NB4 (cell line): ENCODE data around the gene ZBTB4.
A peak's percentile ranks its signal among the peaks of the same experiment; 100 is the strongest.

ENCODE experiments used
- DNase-seq: peaks from one replicate; pipeline ENCODE4 v3.0.0; 2010; ENCODE audit warnings: low read depth
- H3K4me3 ChIP-seq: one replicate; pipeline ENCODE4 v1.5.1; 2011; ENCODE audit warnings: mild to moderate bottlenecking, low read depth, low read length, moderate library complexity
- CTCF ChIP-seq: IDR thresholded peaks from one replicate; pipeline ENCODE4 v1.5.1; 2012; ENCODE audit warnings: low read depth, low read length
- MYC ChIP-seq: IDR thresholded peaks from 2 replicates; pipeline ENCODE4 v1.6.1; 2011; ENCODE audit warnings: low read depth, low read length
- POLR2A ChIP-seq: IDR thresholded peaks from 2 replicates; pipeline ENCODE4 v1.6.1; 2011; ENCODE audit warnings: mild to moderate bottlenecking; ENCODE audit not compliant: insufficient read length; ENCODE audit errors: extremely low read depth
- TF ChIP-seq, protein P1 (sequence below): IDR thresholded peaks from 2 replicates; pipeline ENCODE4 v1.6.1; 2011; ENCODE audit warnings: low read depth, low read length

Gene ZBTB4

GRCh38 chr17:7508145-7508544, 28.7 kb upstream of the ZBTB4 start:
- no peak for DNase-seq
- H3K4me3 ChIP-seq: no peak overlapping the region
- TF ChIP-seq MYC (no peak), POLR2A (no peak), CTCF (no peak)
- TF ChIP-seq, protein P1, sequence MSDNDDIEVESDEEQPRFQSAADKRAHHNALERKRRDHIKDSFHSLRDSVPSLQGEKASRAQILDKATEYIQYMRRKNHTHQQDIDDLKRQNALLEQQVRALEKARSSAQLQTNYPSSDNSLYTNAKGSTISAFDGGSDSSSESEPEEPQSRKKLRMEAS: no peak

DNA sequence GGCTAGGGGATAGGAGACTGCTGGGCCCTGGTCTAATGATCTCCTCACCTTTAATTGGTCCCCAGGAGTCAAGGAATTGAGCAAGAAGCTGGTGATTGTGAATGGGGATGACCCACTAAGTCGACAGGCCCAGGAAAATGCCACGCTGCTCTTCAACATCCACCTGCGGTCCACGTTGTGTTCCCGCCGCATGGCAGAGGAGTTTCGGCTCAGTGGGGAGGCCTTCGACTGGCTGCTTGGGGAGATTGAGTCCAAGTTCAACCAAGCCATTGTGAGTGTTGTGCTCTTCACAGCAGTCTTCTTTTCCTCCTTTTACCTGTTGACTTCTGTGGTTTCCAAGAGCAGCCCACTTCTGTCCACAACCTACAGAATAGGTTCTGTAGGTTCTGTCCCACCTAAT, 24.1 kb upstream of the ZBTB4 start:
- no peak for DNase-seq
- no peak overlapping the region for H3K4me3 ChIP-seq
- TF ChIP-seq MYC: no peak
- TF ChIP-seq, protein P1: no peak
- TF ChIP-seq CTCF: no peak
- TF ChIP-seq POLR2A: no peak

DNA sequence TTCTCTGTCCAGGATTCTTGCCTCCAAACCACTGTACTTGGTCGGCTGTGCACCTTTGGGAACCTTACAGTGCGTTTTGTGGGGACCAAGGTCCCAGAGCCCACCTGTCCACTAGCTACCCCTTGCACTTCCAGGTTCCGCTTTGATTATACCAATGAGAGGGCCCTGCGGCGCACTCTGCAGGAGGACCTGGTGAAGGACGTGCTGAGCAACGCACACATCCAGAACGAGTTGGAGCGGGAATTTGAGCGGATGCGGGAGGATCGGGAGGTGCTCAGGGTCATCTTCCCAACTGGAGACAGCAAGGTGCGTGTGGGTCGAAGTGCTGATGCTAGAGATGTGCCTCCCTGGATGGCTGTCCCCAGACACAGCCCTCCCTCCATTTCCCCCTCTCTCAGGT, 23.6 kb upstream of the ZBTB4 start:
- TF ChIP-seq MYC (no peak), CTCF (peak; percentile 21), POLR2A (no peak)
- TF ChIP-seq, protein P1: no peak
- H3K4me3 ChIP-seq: no peak overlapping the region
- no peak for DNase-seq

- DNase-seq: no peak
- H3K4me3 ChIP-seq: no peak overlapping the region
- TF ChIP-seq POLR2A (no peak), MYC (no peak), CTCF (no peak)
- TF ChIP-seq, protein P1: no peak
Observed at GRCh38 chr17:7502171-7502847, 22.9 kb upstream of the ZBTB4 start.

GRCh38 chr17:7501729-7502128, 22.3 kb upstream of the ZBTB4 start:
- DNase-seq: no peak
- no peak for TF ChIP-seq POLR2A
- TF ChIP-seq CTCF: no peak
- TF ChIP-seq, protein P1: no peak
- TF ChIP-seq MYC: no peak
- H3K4me3 ChIP-seq: no peak overlapping the region
